GM08714 (cell line): ENCODE results near the gene ISOC2.
A peak's percentile ranks its signal among the peaks of the same experiment; 100 is the strongest.
"Not testable (repeated sequence)": the region's sequence is repeated elsewhere in the genome, so short reads cannot be mapped to it uniquely, and the experiment has no call there.

Source experiments
- H3K4me3 ChIP-seq: fragments of 200-500 bp; sonication (Bioruptor generic); 2 replicates; pipeline ENCODE4 v1.5.1; 2014; ENCODE audit warnings: mild to moderate bottlenecking, low read length, inconsistent platforms
- ZNF274 ChIP-seq: IDR thresholded peaks from 2 replicates; pipeline ENCODE4 v1.6.1; 2012; ENCODE audit warnings: mild to moderate bottlenecking, low read depth, low read length

ISOC2 gene

DNA sequence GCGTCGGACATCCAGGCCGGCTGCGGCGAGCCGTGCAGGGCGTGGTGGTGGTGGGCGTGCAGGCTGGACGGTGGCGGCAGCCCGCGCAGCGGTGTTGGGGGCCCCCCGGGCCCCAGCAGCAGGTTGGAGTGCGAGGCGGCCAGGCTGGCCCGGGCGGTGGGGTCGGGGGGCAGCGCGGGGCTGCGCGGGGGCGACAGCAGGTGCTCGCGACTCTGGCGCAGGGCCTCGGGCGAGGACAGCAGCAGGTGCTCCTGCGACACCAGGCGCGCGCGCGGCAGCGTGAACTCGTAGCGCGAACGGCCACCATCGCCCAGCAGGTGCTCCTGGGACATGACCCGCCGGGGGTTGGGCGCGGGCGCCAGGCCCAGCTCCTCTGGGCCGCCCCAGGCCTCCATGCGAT, 28.1 kb downstream of the ISOC2 start:
- TF ChIP-seq ZNF274, result no peak
- no peak overlapping the region for H3K4me3 ChIP-seq

DNA sequence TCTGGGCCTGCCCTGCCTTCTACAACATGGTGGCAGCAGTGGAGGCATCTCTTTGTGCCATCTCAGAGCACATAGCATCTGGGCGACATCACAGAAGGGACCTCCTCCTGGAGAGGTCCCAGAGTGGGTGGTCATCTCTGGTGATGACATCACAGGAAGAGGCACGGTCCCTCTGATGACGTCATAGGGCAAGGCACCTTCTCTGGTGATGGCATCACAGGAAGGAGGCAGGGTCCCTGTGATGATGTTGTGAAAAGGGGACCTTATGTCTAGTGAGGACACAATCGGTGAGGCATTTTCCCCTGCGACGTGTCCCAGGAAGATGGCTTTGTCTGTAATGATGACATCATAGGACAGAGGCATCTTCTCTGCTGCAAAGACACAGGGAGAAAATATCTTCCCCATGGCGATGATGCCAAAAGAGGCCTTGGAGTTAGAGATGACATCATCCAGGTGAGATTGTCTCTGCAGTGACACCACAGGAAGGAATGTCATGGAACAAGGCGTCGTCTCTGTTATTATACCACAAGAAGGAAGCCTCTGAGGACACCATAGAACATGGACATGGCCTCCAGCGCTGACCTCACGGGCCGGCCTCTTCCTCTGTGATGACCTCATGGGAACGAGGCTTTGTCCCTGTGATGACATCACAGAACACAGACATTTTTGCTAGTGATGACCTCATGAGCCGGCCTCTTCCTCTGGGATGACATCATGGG, 29.0 kb downstream of the ISOC2 start:
- no peak for TF ChIP-seq ZNF274
- no peak overlapping the region for H3K4me3 ChIP-seq

DNA sequence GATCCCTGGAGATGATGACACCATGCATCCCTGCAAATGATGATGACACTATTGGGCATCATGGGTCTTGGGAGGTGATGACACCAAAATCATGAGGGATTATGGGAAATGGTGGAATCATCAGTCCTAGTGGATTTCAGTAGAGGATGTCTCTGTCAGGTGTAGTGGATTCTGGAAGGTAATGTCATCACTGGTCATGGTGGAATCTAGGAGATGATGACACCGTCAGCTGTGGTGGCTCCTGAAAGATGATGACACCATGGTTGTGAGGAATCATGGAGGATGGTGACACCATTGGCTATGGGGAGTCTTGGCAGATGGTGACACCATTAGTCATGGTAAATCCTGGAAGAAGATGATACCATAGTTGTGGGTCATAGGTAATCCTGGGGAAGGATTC, 30.3 kb downstream of the ISOC2 start:
- no peak overlapping the region for H3K4me3 ChIP-seq
- TF ChIP-seq ZNF274, result no peak

DNA sequence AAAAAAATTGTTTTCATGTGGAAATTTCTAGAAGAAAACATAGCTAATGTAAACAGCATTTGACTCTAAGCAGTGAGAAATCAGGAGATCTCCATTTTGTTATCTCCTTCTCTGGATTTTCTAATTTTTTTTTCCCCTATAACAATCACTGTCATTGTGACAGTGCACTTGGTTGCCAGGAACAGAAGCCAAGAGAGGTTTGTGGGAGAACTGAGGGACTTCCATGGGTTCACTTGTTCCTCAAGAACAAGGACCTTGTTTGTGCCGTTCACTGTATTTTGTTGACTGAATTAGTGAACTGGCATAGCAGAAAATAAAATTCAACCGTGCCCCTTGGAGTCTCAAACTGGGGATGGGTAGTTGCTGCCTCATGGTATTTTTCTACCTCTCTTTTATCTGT, 35.4 kb downstream of the ISOC2 start:
- TF ChIP-seq ZNF274, result no peak
- H3K4me3 ChIP-seq, result no peak overlapping the region

DNA sequence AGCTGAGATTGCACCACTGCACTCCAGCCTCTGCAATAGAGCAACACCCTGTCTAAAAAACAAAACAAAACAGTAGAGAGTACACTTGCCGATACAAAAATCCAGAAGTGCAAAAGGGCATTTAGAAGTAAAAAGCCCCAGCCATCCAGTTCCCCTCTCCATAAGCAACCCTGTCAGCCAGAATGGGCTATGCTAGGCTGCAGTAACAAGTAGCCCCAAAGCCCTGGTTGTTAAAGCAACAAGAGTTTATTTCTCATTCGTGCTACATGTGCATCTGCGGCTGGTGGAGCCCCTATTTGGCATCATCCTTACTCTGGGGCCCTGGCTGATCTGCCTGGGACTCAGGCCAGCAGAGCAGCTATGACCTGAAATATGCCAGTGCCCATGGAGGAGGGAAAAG, 36.9 kb downstream of the ISOC2 start:
- no peak for TF ChIP-seq ZNF274
- H3K4me3 ChIP-seq, result no peak overlapping the region

DNA sequence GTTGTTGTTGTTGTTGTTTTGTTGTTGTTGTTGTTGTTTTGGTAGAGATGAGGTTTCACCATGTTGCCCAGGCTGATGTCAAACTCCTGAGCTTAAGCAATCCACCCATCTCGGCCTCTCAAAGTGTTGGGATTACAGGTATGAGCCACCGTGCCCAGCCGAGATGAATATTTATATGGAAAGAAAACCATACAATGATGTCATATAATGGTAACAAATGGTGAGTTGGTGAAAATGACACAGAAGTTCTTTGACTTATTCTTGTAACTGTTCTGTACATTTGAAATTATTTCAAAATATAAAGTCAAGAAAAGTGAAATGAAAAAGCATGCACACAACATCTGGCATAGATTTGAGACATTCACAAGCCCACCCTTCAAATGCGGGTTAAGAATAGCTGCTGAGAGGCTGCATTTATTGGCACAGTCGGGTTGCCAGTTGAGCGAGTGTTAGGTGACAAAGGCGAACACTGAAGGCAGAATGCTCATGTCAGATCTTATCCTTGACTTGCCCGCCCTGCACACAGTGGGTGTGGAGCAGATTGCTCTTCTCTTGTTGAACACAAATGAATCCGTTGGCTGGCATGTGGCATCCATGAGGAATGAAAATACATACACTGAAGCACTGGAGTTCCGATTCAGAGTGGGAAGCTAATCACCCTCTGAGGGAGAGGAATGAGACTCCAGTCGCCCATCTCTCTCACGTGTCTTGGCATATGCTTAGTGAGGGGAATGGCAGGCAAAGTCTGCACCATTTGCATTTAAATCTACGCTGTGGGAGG, 38.0 kb downstream of the ISOC2 start:
- TF ChIP-seq ZNF274, result no peak
- H3K4me3 ChIP-seq, result no peak overlapping the region

DNA sequence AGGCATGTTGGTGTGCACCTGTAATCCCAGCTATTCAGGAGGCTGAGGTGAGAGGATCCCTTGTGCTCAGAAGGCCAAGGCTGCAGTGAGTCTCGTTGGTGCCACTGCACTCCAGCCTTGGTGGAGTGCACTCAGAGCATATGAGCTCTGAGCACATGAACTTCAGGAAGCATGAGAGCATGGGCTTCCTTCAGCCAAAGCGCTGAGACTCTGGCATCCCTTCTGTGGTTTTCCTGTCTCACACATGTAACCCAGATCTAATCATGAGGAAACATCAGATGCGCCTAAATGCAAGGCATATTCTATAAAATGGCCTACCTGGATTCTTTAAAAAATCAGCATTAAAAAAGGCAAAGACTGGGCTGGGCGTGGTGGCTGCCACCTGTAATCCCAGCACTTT, 40.2 kb downstream of the ISOC2 start:
- H3K4me3 ChIP-seq, result not testable (repeated sequence)

DNA sequence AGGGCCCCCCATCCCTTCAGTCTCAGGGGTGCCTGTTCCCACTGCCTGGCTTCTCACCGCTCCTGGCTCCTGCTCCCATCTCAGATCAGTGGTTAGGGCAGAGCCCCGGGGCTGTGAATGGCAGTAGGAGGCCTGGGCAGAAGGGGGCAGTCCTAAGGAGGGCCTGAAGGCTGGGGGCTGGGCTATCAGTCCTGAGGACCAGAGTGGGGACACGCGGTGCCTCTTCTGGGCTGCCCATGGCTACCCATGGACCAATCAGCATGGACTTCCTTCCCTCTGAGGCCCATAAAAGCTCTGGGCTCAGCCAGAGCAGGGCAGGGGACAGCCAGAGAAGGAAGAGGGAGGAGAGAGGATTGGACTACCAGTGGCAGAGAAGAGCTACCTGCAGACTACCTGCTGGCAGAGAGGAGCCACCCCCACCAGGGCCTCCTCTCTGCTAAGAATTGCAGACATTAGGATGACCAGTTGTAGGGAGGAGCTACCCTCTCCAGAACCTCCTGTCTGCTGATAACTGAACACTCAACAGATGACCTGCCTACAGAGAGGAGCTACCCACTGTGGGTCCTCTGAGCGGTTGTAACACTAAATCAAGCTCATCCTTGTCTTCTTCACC, 41.7 kb downstream of the ISOC2 start:
- TF ChIP-seq ZNF274, result no peak
- H3K4me3 ChIP-seq, result no peak overlapping the region

DNA sequence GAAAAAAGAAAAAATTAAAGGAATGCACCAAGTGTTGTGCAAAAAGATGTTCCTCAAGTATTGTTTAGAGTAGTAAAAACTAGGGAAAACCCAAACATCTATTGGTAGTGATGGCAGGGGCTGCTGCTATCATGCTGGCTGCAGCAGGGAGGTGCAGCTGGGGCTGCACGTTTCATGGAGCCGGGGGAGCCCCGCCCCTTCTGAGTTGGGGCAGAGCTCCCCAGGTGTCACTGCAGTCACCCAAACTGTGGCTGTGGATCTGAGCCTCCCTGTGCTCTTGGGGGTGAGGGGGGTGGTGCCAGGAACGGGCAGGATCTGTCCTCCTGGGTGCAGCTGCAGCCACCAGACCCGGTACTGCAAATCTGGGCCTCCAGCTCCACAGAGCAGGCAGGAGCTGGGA, 42.3 kb downstream of the ISOC2 start:
- H3K4me3 ChIP-seq, result no peak overlapping the region
- no peak for TF ChIP-seq ZNF274

DNA sequence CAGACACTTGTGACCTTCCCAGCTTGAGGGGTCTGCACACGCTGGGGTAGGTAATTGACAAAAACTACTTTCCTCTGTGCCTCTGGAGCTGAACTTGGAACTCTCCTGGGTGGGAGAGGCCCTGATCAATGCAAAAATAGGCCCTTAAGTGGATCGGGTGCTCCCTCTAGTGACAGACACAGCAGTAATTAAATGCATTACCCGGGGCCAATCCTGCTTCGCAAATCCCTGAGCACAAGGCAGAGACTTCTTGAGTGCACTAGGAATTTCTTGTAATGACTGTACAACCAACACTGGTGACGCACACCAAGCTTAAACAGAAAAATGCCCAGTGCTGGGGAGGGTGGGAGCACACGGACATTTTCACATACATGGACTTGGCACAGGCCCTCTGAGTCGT, 43.3 kb downstream of the ISOC2 start:
- H3K4me3 ChIP-seq, result no peak overlapping the region
- TF ChIP-seq ZNF274, result no peak

DNA sequence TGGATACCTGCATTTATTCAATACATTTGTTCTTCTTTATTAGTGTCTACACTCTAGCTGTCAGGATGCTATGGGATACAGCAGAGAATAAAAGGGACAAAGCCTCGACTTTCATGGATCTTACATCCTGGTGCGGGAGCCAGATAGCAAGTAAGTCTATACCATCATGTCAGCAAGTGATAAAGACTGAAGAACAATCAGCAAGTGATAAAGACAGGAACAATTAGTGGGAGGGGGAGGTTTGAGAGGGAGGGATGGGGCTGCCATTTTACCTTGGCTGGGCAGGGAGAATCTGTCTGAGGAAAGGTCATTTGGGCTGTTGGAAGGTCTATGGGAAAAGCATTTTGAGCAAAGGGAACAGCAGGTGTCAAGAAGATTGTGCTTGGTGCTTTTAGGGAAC, 51.3 kb downstream of the ISOC2 start:
- H3K4me3 ChIP-seq, result no peak overlapping the region
- TF ChIP-seq ZNF274, result no peak

DNA sequence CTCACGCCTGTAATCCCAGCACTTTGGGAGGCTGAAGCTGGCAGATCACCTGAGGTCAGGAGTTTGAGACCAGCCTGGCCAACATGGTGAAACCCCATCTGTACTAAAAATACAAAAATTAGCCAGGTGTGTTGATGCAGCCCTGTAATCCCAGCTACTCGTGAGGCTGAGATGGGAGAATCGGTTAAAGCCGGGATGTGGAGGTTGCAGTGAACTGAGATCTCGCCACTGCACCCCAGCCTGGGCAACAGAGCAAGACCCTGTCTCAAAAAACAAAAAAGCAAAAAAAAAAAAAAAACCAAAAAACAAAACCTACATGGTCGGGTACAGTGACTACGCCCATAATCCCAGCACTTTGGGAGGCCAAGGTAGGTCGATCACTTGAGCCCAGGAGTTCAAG, 52.3 kb downstream of the ISOC2 start:
- not testable (repeated sequence) for H3K4me3 ChIP-seq

DNA sequence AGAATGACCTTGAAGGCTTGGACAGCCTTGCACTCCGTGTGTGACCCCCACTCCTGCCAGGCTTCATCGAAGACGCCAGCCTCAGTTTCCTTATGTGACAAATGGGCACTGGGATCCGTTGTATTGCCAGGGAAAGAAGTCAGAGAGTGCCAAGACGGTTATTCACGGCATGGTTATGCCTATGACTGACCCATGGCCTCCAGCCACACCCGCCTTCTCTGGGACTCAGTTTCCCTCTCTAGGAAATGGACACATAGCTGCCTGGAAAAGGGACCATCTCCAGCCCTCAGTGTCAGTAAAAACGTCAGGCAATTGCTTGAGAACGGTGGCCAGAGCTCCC, 52.9 kb downstream of the ISOC2 start:
- TF ChIP-seq ZNF274, result no peak
- peak overlapping the region; percentile 37; the same call in 1 of the 2 replicates for H3K4me3 ChIP-seq

DNA sequence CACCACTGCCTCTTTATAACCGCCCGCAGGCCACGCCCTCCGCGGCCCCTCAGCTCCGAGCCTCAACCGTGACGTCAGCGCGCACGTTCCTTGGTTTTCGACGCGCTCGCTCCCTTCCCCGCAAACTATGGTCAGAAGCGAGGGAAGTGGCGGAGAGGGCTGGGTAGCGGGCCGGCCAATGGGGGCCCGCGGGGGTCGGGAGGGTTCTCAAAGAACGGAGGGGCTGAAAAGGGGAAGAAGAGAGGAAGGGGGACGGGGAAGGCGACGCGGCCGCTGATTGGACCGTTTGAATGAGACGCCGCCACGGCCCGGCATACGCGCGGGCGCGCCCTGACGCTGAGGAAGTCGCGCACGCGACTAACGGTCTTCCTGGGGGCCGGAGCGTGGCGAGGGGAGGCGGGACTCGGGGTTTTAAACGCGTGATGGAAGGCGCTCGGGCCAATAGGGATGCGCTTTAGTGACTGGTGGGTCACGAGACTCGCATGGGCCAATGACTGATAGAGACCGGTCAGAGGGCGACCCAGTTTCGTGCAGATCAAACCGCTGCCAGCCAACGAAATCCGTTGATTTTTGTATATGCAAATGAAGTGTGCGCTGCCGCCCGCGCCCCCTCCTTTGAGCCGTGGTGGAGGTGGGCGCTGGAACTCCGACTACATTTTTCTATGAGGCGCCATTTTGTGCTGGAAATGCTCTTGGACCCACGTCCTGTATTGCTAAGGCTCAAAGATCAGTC, 53.5 kb downstream of the ISOC2 start:
- peak overlapping the region; percentile 83; the same call in 1 of the 2 replicates for H3K4me3 ChIP-seq
- TF ChIP-seq ZNF274, result no peak

DNA sequence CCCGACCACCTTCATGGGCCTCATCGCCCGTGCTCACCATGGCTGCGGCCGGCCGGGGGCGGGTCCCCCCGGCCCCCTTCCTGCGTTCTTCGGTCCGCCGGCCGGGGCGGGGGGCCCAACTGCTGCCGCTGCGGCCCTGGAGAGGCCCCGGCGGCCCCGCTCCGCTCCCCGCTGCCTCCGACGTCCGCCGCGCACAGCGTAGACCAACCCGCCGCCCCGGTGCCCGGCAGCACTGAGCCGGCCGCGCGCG, 54.0 kb downstream of the ISOC2 start, which contains the start of gene UBE2S:
Gene UBE2S, minus strand, starts transcription at position 239 of the 250 bp plus-strand sequence. Its CDS starts 199 bp downstream, at position 40.
- H3K4me3 ChIP-seq, result peak within 1 kb of the TSS; percentile 83
